Erythroblast (primary cell): ENCODE data around the gene S100A11.

ENCODE experiments used
- DNase-seq, 2 experiments: peaks; one replicate each; lab custom pipeline; 2025; lab: John Stamatoyannopoulos, UW
- GATA1 ChIP-seq: IDR thresholded peaks from 2 replicates; pipeline ENCODE4 v1.6.1; 2011; ENCODE audit warnings: low read depth, mild to moderate bottlenecking, control low read depth, low read length, moderate library complexity
- POLR2A ChIP-seq: IDR thresholded peaks from 2 replicates; pipeline ENCODE4 v1.6.1; 2011; ENCODE audit warnings: mild to moderate bottlenecking, low read length

The S100A11 gene

GRCh38 chr1:151991663-151992302 is 45.0 kb downstream of the S100A11 start:
- TF ChIP-seq GATA1: no peak
- TF ChIP-seq POLR2A: no peak
- no peak for DNase-seq

- TF ChIP-seq GATA1: no peak
- no peak for TF ChIP-seq POLR2A
- DNase-seq: no peak
Measured at GRCh38 chr1:151990856-151991198, 46.0 kb downstream of the S100A11 start.

GRCh38 chr1:151990058-151990855 is 46.5 kb downstream of the S100A11 start:
- TF ChIP-seq GATA1 (no peak), POLR2A (no peak)
- DNase-seq: no peak

GRCh38 chr1:151989211-151989862 is 47.5 kb downstream of the S100A11 start:
- TF ChIP-seq GATA1 (no peak), POLR2A (no peak)

GRCh38 chr1:151988405-151988923 is 48.3 kb downstream of the S100A11 start:
- peak in 1 of 2 experiments; percentile 46 for DNase-seq
- TF ChIP-seq POLR2A (no peak), GATA1 (no peak)

More at GRCh38 chr1:151989211-151989862, 47.5 kb downstream of the S100A11 start:
- peak; percentile 66 to 85 for DNase-seq

GRCh38 chr1:151986501-151987190 is 50.2 kb downstream of the S100A11 start:
- TF ChIP-seq POLR2A (no peak), GATA1 (no peak)
- DNase-seq: no peak

- no peak for DNase-seq
- no peak for TF ChIP-seq POLR2A
Measured at GRCh38 chr1:151985768-151986167, 51.0 kb downstream of the S100A11 start.

GRCh38 chr1:151985270-151985669 is 51.5 kb downstream of the S100A11 start:
- DNase-seq: no peak
- TF ChIP-seq POLR2A (no peak), GATA1 (no peak)

GRCh38 chr1:151984313-151984956 is 52.4 kb downstream of the S100A11 start:
- TF ChIP-seq POLR2A (no peak), GATA1 (no peak)
- DNase-seq: no peak
